Sigmoid colon (tissue), 4 donors: Measurements from ENCODE around the gene AKAP7.

Source experiments
- CTCF ChIP-seq, 4 experiments: fragments of 450-650 bp in 3 of 4; fragments of 200-600 bp in 1 of 4; IDR thresholded peaks; one replicate each; pipeline ENCODE4 v1.5.1; 2016 to 2019; ENCODE audit warnings: antibody characterized with exemption in 4 of 4, mild to moderate bottlenecking in 3 of 4, moderate library complexity in 2 of 4
- POLR2AphosphoS5 ChIP-seq, 4 donors: sonication (generic); formaldehyde crosslinking; IDR thresholded peaks; one replicate each; pipeline ENCODE4 v1.6.1; 2017; ENCODE audit warnings: antibody characterized with exemption in 4 of 4

GRCh38 chr6:131103296-131103695, 32.0 kb upstream of the AKAP7 start:
- TF ChIP-seq CTCF (IDR thresholded peaks at IDR 0.05) (no peak), POLR2AphosphoS5 (IDR thresholded peaks at IDR 0.05) (no peak)
